ENCODE results near the gene SPDYC. TPM values are rescaled to one million over a fixed set of nuclear protein-coding genes. Genes with fewer than 3 reads are reported as not detected.

SPDYC gene
- total and polyA plus RNA-seq, 2 donors from 2014 or later = 0.43 TPM; not detected in 1

DNA sequence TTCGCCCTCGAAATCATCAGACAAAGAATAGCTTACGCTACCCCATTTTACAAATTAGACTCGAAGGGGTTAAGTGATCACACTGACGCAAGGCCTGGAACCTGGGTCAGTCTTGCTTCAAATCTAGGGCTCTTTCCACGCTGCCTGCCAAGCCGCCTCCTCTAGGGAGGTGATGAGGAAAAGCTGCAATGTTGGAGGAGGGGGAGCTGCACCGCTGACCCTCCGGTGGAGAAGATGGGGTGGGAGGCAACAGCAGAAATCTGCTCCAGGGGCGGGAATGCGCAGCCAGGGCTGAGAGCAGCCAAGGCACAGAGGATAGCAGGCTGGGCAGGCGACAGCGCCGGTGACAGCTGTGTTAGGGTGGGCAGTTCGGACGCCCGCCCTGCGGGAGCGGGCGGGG is 36.3 kb upstream of the SPDYC start:
- TF ChIP-seq CTCF (IDR thresholded peaks at IDR 0.05; ENCODE audit: borderline replicate concordance, extremely low read depth, insufficient read depth) = no peak
- H3K4me1 ChIP-seq (ENCODE audit: control insufficient read depth in 2 of 3, insufficient read depth in 2 of 3, low read depth in 1 of 3, low read length in 3 of 3) = peaks cover 3 to 22% (median 15%) of the 10 kb centered on the region in 3 donors
- H3K27ac ChIP-seq (ENCODE audit: low read depth in 2 of 2, low read length in 2 of 2) = peak overlapping the region; percentile 99
- H3K27me3 ChIP-seq (ENCODE audit: control insufficient read depth, insufficient read depth, low read length) = no peaks in the 10 kb centered on the region
- peak overlapping the region; percentile 85 to 94 (median 92) for H3K4me3 ChIP-seq (ENCODE audit: low read length in 3 of 3)
- intact Hi-C loops (cut with DNase I) = no loop called here
- FAIRE-seq = no peak
- H3K9ac ChIP-seq (ENCODE audit: low read length in 3 of 3) = peak overlapping the region; percentile 57 to 99 (median 86)
- no peaks in the 10 kb centered on the region for H3K9me3 ChIP-seq (ENCODE audit: control insufficient read depth in 2 of 3, insufficient read depth in 1 of 3, low read length in 3 of 3)
- H3K36me3 ChIP-seq (ENCODE audit: control insufficient read depth in 2 of 3, insufficient read depth in 3 of 3, low read length in 3 of 3) = peaks cover 4 to 35% (median 17%) of the 10 kb centered on the region in 3 donors
- peak in 4 of 5 donors; percentile 11 to 81 (median 31) for DNase-seq

DNA sequence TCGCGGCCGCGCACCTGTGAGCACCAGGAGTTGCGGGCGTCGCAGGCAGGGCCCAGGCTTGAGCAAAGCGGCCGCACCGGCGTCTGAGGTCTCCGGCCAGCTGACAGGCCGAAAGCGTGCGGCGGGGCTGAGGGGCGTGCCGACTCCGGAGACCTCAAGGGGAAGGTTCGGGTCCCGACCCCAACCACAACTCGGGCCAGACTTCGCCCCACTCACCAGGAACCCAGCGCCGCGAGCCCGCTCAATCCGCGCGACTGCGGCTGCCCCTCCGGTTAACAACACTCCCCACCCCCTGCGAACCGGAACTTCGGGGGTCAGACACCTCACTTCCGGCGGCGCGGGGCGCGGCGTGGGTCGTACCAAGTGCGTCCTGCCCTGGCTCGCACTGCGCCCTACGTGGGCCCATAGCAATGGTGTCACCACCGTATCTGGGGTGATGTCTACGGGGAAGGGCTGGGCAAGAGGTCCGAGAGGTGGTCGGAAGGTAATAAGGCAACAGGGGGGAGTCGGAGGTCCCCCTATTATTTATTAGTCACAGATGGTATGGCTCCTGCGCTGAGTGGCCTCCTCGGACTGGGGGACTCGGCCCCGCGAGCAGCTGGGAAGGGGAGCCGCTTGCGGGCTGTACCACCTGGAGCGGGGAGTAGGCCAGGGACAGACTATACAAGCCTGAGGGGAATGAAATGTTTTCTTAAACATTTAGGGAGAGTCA is 35.6 kb upstream of the SPDYC start, which contains the start of gene SYVN1:
SYVN1 (minus strand) TSS at position 280 of the 712 bp plus-strand sequence. CDS start 918 bp downstream, outside the sequence.
- intact Hi-C loops (cut with DNase I) = no loop called here
- no peaks in the 10 kb centered on the region for H3K9me3 ChIP-seq (ENCODE audit: control insufficient read depth in 2 of 3, insufficient read depth in 1 of 3, low read length in 3 of 3)
- H3K36me3 ChIP-seq (ENCODE audit: control insufficient read depth in 2 of 3, insufficient read depth in 3 of 3, low read length in 3 of 3) = peaks cover 0 to 29% (median 14%) of the 10 kb centered on the region in 3 donors
- peak within 1 kb of the TSS; percentile 85 to 94 (median 92) for H3K4me3 ChIP-seq (ENCODE audit: low read length in 3 of 3)
- H3K27me3 ChIP-seq (ENCODE audit: control insufficient read depth, insufficient read depth, low read length) = no peaks in the 10 kb centered on the region
- peak within 1 kb of the TSS; percentile 99 for H3K27ac ChIP-seq (ENCODE audit: low read depth in 2 of 2, low read length in 2 of 2)
- peak; percentile 90 to 97 (median 95) for DNase-seq
- peaks cover 3 to 22% (median 15%) of the 10 kb centered on the region in 3 donors for H3K4me1 ChIP-seq (ENCODE audit: control insufficient read depth in 2 of 3, insufficient read depth in 2 of 3, low read depth in 1 of 3, low read length in 3 of 3)
- H3K9ac ChIP-seq (ENCODE audit: low read length in 3 of 3) = peak within 1 kb of the TSS; percentile 57 to 99 (median 86)
- FAIRE-seq = no peak
- no peak for TF ChIP-seq CTCF (IDR thresholded peaks at IDR 0.05; ENCODE audit: borderline replicate concordance, extremely low read depth, insufficient read depth)

GRCh38 chr11:65134952-65135632 is 34.9 kb upstream of the SPDYC start:
- no peaks in the 10 kb centered on the region for H3K9me3 ChIP-seq (ENCODE audit: control insufficient read depth in 2 of 3, insufficient read depth in 1 of 3, low read length in 3 of 3)
- intact Hi-C loops (cut with DNase I) = no loop called here
- H3K4me3 ChIP-seq (ENCODE audit: low read length in 3 of 3) = peak overlapping the region; percentile 85 to 94 (median 92)
- TF ChIP-seq CTCF (IDR thresholded peaks at IDR 0.05; ENCODE audit: borderline replicate concordance, extremely low read depth, insufficient read depth) = no peak
- peaks cover 3 to 22% (median 15%) of the 10 kb centered on the region in 3 donors for H3K4me1 ChIP-seq (ENCODE audit: control insufficient read depth in 2 of 3, insufficient read depth in 2 of 3, low read depth in 1 of 3, low read length in 3 of 3)
- FAIRE-seq (peak; percentile 96), DNase-seq (peak; percentile 96 to 98 (median 96))
- H3K27ac ChIP-seq (ENCODE audit: low read depth in 2 of 2, low read length in 2 of 2) = peak overlapping the region; percentile 99
- H3K27me3 ChIP-seq (ENCODE audit: control insufficient read depth, insufficient read depth, low read length) = no peaks in the 10 kb centered on the region
- H3K36me3 ChIP-seq (ENCODE audit: control insufficient read depth in 2 of 3, insufficient read depth in 3 of 3, low read length in 3 of 3) = peaks cover 0 to 22% (median 9%) of the 10 kb centered on the region in 3 donors
- H3K9ac ChIP-seq (ENCODE audit: low read length in 3 of 3) = peak overlapping the region; percentile 57 to 99 (median 86)

Data from kidney (tissue), 14 donors.